Measurements from ENCODE around the gene MAP3K15. TPM values are rescaled to one million over a fixed set of nuclear protein-coding genes. Genes with fewer than 3 reads are reported as not detected.

MAP3K15 gene
- total RNA-seq, 2 experiments from 2014 or later, result 1.8 to 2.2 TPM

DNA sequence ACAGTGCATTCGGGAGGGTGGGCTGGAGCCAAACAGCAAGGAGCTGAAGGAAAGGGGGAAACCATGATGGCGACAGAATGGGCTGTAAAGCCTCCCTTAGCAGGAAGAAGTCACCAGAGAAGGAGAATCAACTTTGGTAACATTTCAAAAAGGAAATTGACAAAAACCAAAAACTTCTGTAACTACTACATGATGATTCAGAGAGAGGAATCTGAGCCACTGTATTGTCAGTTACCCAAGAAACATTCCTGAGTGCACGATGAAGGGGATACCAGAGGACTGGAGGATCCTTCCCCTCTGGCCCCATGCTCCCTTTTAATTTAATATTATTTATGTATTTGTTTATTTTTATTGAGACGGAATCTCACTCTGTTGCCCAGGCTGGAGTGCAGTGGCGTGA, 145.2 kb downstream of the MAP3K15 start:
- ChIA-PET CTCF (interaction anchor here (2.5 kb wide), 1 partner anchor 13 kb away, joined by 10 read pairs; no protein-coding TSS in a partner anchor), POLR2A (no interaction called here)
- H3K27me3 Mint-ChIP-seq, result no peaks in the 10 kb centered on the region
- H3K4me1 Mint-ChIP-seq (ENCODE audit: low read depth), result peaks cover 5% of the 10 kb centered on the region
- H3K9me3 Mint-ChIP-seq, result peaks cover 3% of the 10 kb centered on the region
- no peak for DNase-seq
- no peak overlapping the region for H3K4me3 Mint-ChIP-seq
- TF ChIP-seq, protein P1, sequence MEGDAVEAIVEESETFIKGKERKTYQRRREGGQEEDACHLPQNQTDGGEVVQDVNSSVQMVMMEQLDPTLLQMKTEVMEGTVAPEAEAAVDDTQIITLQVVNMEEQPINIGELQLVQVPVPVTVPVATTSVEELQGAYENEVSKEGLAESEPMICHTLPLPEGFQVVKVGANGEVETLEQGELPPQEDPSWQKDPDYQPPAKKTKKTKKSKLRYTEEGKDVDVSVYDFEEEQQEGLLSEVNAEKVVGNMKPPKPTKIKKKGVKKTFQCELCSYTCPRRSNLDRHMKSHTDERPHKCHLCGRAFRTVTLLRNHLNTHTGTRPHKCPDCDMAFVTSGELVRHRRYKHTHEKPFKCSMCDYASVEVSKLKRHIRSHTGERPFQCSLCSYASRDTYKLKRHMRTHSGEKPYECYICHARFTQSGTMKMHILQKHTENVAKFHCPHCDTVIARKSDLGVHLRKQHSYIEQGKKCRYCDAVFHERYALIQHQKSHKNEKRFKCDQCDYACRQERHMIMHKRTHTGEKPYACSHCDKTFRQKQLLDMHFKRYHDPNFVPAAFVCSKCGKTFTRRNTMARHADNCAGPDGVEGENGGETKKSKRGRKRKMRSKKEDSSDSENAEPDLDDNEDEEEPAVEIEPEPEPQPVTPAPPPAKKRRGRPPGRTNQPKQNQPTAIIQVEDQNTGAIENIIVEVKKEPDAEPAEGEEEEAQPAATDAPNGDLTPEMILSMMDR (IDR thresholded peaks at IDR 0.05), result no peak
- intact Hi-C loops (cut with micrococcal nuclease), result loop anchor here (5.0 kb wide), 1 partner anchor 147 kb away; the partner anchor contains the start of gene MAP3K15
- no peak for ATAC-seq
- H3K27ac Mint-ChIP-seq, result no peak overlapping the region
- peaks cover 16% of the 10 kb centered on the region for H3K36me3 Mint-ChIP-seq (ENCODE audit: low read depth)

DNA sequence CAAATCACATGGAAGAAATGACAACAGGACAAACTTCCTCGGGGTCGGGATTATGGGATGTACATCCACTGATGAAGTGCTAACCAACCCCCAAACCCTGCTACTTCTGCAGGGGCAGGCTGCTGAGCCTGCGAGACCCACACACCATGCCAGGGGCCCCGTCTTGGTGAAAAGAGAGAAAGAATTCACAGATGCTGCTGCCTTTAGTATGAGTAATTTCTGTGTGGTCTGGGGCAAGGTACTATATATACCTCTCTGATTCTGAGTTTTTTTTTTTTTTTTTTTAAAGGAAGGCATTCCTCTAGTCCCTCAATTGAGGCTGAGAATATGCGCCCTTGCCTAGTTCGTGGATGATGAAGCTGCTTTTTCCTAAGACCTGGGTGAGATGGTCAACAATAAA, 146.7 kb downstream of the MAP3K15 start:
- CTCF ChIA-PET, result no interaction called here
- Mint-ChIP-seq H3K4me3 (no peak overlapping the region), H3K36me3 (ENCODE audit: low read depth) (peaks cover 19% of the 10 kb centered on the region), H3K9me3 (peaks cover 3% of the 10 kb centered on the region), H3K27me3 (no peaks in the 10 kb centered on the region), H3K27ac (no peak overlapping the region), H3K4me1 (ENCODE audit: low read depth) (peaks cover 5% of the 10 kb centered on the region)
- DNase-seq (no peak), ATAC-seq (no peak)
- intact Hi-C loops (cut with micrococcal nuclease), result no loop called here
- TF ChIP-seq, protein P1 (IDR thresholded peaks at IDR 0.05), result no peak
- POLR2A ChIA-PET, result no interaction called here

DNA sequence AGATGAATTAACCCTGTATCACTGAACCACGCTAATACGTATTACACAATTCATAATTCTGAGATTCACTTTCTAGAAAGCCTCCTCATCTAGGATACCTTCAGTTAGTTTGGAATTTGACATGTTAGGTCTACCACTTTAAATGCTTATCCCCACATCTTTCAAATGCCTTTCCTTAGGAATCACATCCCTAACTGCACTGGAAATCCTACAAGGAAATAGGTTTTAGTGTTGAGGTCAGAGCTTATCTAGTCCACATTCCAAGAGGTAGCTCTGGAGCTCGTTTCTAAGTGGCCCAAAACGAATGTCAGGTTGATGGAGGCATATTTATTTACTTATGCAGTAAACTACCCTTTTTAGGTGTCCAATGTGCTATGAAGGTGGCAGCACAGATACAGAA, 153.6 kb downstream of the MAP3K15 start:
- TF ChIP-seq, protein P1 (IDR thresholded peaks at IDR 0.05), result no peak
- DNase-seq (no peak), ATAC-seq (no peak)
- peaks cover 35% of the 10 kb centered on the region for H3K36me3 Mint-ChIP-seq (ENCODE audit: low read depth)
- CTCF ChIA-PET, result interaction anchor here (1.4 kb wide), 1 partner anchor 21 kb away, joined by 5 read pairs; no protein-coding TSS in a partner anchor
- peaks cover 3% of the 10 kb centered on the region for H3K9me3 Mint-ChIP-seq
- H3K4me3 Mint-ChIP-seq, result no peak overlapping the region
- H3K4me1 Mint-ChIP-seq (ENCODE audit: low read depth), result no peaks in the 10 kb centered on the region
- POLR2A ChIA-PET, result no interaction called here
- no peak overlapping the region for H3K27ac Mint-ChIP-seq
- intact Hi-C loops (cut with micrococcal nuclease), result no loop called here
- no peaks in the 10 kb centered on the region for H3K27me3 Mint-ChIP-seq

DNA sequence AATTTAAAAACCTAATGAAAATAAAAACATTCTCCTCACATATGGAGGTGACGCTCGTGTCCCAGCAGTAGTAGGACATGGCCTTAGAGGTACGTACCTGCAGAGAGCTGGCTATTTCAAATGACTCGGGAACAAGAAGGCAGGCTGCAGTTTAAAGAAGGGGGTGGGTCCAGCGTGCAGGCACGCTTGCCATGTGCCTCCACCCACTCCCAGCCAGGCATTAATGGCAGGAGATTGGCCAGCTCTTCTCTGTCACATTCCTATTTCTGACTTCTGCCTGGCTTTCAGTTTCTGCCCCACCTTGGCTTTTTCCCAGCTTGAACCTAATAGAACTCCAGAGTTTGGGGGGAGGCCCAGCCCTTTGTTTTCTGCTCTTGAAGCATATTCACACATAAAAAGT, 154.4 kb downstream of the MAP3K15 start:
- no peak overlapping the region for H3K4me3 Mint-ChIP-seq
- H3K4me1 Mint-ChIP-seq (ENCODE audit: low read depth), result no peaks in the 10 kb centered on the region
- CTCF ChIA-PET, result interaction anchor here (1.1 to 1.9 kb wide), 3 partner anchors 11 to 22 kb away, joined by 3 to 6 read pairs (median 5); no protein-coding TSS in a partner anchor
- POLR2A ChIA-PET, result interaction anchor here (1.0 kb wide), 1 partner anchor 592 kb away, joined by 4 read pairs; no protein-coding TSS in a partner anchor
- intact Hi-C loops (cut with micrococcal nuclease), result no loop called here
- H3K9me3 Mint-ChIP-seq, result no peaks in the 10 kb centered on the region
- H3K27me3 Mint-ChIP-seq, result no peaks in the 10 kb centered on the region
- H3K36me3 Mint-ChIP-seq (ENCODE audit: low read depth), result peaks cover 33% of the 10 kb centered on the region
- ATAC-seq (no peak), DNase-seq (no peak)
- TF ChIP-seq, protein P1 (IDR thresholded peaks at IDR 0.05), result no peak
- no peak overlapping the region for H3K27ac Mint-ChIP-seq

DNA sequence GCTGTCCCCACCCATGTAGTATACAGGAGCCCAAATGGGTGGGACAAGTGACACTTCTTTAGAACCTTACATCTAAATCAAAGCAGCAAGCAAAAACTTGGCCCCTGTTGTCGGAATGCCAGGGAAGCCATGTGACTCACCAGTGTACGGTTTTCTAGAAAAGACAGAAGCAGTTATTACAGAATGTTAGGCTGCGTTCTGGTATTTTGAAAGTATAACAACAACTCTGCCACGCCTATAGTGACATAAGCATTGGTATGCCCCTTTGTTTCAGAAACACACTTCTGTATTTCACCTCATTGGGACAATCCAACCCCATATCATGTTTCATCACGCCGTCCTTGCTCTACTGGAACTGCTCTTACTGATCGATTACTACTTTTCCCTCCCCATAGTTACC, 156.8 kb downstream of the MAP3K15 start:
- H3K27me3 Mint-ChIP-seq, result no peaks in the 10 kb centered on the region
- DNase-seq (no peak), ATAC-seq (no peak)
- CTCF ChIA-PET, result no interaction called here
- peaks cover 35% of the 10 kb centered on the region for H3K36me3 Mint-ChIP-seq (ENCODE audit: low read depth)
- no peak overlapping the region for H3K27ac Mint-ChIP-seq
- H3K9me3 Mint-ChIP-seq, result no peaks in the 10 kb centered on the region
- no peak overlapping the region for H3K4me3 Mint-ChIP-seq
- TF ChIP-seq, protein P1 (IDR thresholded peaks at IDR 0.05), result no peak
- POLR2A ChIA-PET, result no interaction called here
- intact Hi-C loops (cut with micrococcal nuclease), result no loop called here
- no peaks in the 10 kb centered on the region for H3K4me1 Mint-ChIP-seq (ENCODE audit: low read depth)
